Measurements from ENCODE around the gene PLXNC1. TPM values are rescaled to one million over a fixed set of nuclear protein-coding genes. Genes with fewer than 3 reads are reported as not detected.
"Not testable (repeated sequence)": the region's sequence is repeated elsewhere in the genome, so short reads cannot be mapped to it uniquely, and the experiment has no call there.

PLXNC1 gene
- total and polyA plus RNA-seq, 3 donors from 2014 or later = 36.5 to 201 (median 96.5) TPM

- WGBS, 2 donors = 68 to 78% methylated on average over 9 of the region's 9 CpGs
- H3K27me3 ChIP-seq = no peaks in the 10 kb centered on the region
- no peaks in the 10 kb centered on the region for H3K9me3 ChIP-seq
- DNase-seq = no peak
- H3K27ac ChIP-seq = no peak overlapping the region
- TF ChIP-seq POLR2A (IDR thresholded peaks at IDR 0.05) = no peak
- TF ChIP-seq, protein P1, sequence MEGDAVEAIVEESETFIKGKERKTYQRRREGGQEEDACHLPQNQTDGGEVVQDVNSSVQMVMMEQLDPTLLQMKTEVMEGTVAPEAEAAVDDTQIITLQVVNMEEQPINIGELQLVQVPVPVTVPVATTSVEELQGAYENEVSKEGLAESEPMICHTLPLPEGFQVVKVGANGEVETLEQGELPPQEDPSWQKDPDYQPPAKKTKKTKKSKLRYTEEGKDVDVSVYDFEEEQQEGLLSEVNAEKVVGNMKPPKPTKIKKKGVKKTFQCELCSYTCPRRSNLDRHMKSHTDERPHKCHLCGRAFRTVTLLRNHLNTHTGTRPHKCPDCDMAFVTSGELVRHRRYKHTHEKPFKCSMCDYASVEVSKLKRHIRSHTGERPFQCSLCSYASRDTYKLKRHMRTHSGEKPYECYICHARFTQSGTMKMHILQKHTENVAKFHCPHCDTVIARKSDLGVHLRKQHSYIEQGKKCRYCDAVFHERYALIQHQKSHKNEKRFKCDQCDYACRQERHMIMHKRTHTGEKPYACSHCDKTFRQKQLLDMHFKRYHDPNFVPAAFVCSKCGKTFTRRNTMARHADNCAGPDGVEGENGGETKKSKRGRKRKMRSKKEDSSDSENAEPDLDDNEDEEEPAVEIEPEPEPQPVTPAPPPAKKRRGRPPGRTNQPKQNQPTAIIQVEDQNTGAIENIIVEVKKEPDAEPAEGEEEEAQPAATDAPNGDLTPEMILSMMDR (IDR thresholded peaks at IDR 0.05) = no peak
- H3K4me3 ChIP-seq = no peak overlapping the region
- no peaks in the 10 kb centered on the region for H3K4me1 ChIP-seq
- no peaks in the 10 kb centered on the region for H3K36me3 ChIP-seq (ENCODE audit: low read depth, missing control alignments)
- intact Hi-C loops (cut with DNase I; ENCODE audit: low total_unique reads) = no loop called here
Measured at GRCh38 chr12:94305130-94305957, 157.0 kb downstream of the PLXNC1 start.

- no peaks in the 10 kb centered on the region for H3K36me3 ChIP-seq (ENCODE audit: low read depth, missing control alignments)
- DNase-seq = no peak
- WGBS, 2 donors = 40 to 66% methylated on average over 2 of the region's 2 CpGs
- H3K4me1 ChIP-seq = no peaks in the 10 kb centered on the region
- intact Hi-C loops (cut with DNase I; ENCODE audit: low total_unique reads) = no loop called here
- TF ChIP-seq, protein P1 (IDR thresholded peaks at IDR 0.05) = no peak
- no peak for TF ChIP-seq POLR2A (IDR thresholded peaks at IDR 0.05)
- H3K9me3 ChIP-seq = no peaks in the 10 kb centered on the region
- H3K27me3 ChIP-seq = no peaks in the 10 kb centered on the region
- no peak overlapping the region for H3K4me3 ChIP-seq
- no peak overlapping the region for H3K27ac ChIP-seq
Measured at GRCh38 chr12:94308612-94309011, 160.2 kb downstream of the PLXNC1 start.

DNA sequence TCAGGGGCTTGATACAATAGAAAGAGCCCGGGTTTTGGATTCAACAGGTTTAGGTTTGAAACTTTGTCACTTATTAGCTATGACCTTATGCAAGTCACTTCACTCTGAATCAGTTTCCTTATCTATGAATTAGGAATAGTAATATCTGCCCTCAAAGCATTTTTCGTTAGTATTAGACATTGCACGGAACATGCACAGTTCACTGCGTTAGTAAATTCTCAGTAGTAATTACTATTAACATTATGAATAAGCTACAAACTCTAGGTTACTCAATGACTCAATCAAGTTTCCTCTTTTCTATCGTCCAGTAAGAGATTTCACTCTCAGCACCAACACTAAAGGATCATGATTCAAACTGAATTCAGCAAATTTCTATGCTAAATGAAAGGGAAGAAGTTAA lies 161.0 kb downstream of the PLXNC1 start:
- no peaks in the 10 kb centered on the region for H3K36me3 ChIP-seq (ENCODE audit: low read depth, missing control alignments)
- no peak for TF ChIP-seq POLR2A (IDR thresholded peaks at IDR 0.05)
- TF ChIP-seq, protein P1 (IDR thresholded peaks at IDR 0.05) = no peak
- no peak for DNase-seq
- H3K27me3 ChIP-seq = no peaks in the 10 kb centered on the region
- no peak overlapping the region for H3K4me3 ChIP-seq
- no peaks in the 10 kb centered on the region for H3K4me1 ChIP-seq
- H3K27ac ChIP-seq = no peak overlapping the region
- H3K9me3 ChIP-seq = no peaks in the 10 kb centered on the region
- WGBS, 2 donors = 90 to 93% methylated on average over 5 of the region's 5 CpGs
- intact Hi-C loops (cut with DNase I; ENCODE audit: low total_unique reads) = no loop called here

DNA sequence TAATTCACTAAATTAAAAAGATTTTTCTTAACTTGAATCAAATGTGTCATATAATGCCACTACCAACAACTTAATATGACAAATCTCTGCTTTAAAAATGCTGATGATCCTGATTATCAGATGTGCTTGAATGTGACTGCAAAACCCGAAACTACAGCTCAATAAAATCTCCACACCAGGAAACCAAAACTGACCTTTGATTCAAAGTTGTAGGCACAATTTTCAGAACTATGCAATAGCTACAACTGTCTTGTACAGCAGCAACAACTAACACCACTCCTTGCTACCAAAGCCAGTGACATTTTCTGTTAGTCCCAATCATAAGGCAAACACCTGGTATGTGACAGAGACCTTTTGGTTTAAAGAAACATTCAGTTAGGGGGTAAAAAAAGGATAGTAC lies 164.0 kb downstream of the PLXNC1 start:
- no peak overlapping the region for H3K4me3 ChIP-seq
- no peaks in the 10 kb centered on the region for H3K27me3 ChIP-seq
- H3K27ac ChIP-seq = no peak overlapping the region
- no peaks in the 10 kb centered on the region for H3K36me3 ChIP-seq (ENCODE audit: low read depth, missing control alignments)
- DNase-seq = no peak
- no peaks in the 10 kb centered on the region for H3K4me1 ChIP-seq
- 88 to 93% methylated on average over 1 of the region's 1 CpG for WGBS, 2 donors
- intact Hi-C loops (cut with DNase I; ENCODE audit: low total_unique reads) = no loop called here
- no peaks in the 10 kb centered on the region for H3K9me3 ChIP-seq
- TF ChIP-seq POLR2A (IDR thresholded peaks at IDR 0.05) = no peak

DNA sequence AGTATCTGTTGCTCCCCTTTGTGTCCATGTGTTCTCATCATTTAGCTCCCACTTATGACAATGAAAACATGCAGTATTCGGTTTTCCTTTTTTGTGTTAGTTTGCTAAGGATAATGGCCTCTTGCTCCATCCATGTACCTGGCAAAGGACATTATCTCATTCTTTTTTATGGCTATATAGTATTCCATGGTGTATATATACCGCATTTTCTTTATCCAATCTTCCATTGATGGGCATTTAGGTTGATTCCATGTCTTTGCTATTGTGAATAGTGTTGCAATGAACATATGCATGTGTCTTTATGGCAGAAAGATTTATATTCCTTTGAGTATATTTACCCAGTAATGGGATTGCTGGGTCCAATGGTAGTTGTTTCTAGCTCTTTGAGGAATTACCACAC lies 168.2 kb downstream of the PLXNC1 start:
- 91 to 98% methylated on average over 2 of the region's 2 CpGs for WGBS, 2 donors
- intact Hi-C loops (cut with DNase I; ENCODE audit: low total_unique reads) = not testable (repeated sequence)

GRCh38 chr12:94318181-94318580 lies 169.8 kb downstream of the PLXNC1 start:
- no peak overlapping the region for H3K4me3 ChIP-seq
- H3K36me3 ChIP-seq (ENCODE audit: low read depth, missing control alignments) = no peaks in the 10 kb centered on the region
- no peaks in the 10 kb centered on the region for H3K9me3 ChIP-seq
- H3K27me3 ChIP-seq = no peaks in the 10 kb centered on the region
- no peak for DNase-seq
- no peaks in the 10 kb centered on the region for H3K4me1 ChIP-seq
- no peak for TF ChIP-seq POLR2A (IDR thresholded peaks at IDR 0.05)
- TF ChIP-seq, protein P1 (IDR thresholded peaks at IDR 0.05) = no peak
- 66 to 80% methylated on average over 1 of the region's 1 CpG for WGBS, 2 donors
- H3K27ac ChIP-seq = no peak overlapping the region
- intact Hi-C loops (cut with DNase I; ENCODE audit: low total_unique reads) = no loop called here

More for the DNA sequence above, 168.2 kb downstream of the PLXNC1 start:
- H3K9me3 ChIP-seq; H3K4me1 ChIP-seq; H3K27me3 ChIP-seq; H3K4me3 ChIP-seq; DNase-seq; H3K27ac ChIP-seq; H3K36me3 ChIP-seq (ENCODE audit: low read depth, missing control alignments): not testable (repeated sequence)
